ENCODE results near the gene ABCC5. TPM values are rescaled to one million over a fixed set of nuclear protein-coding genes. Genes with fewer than 3 reads are reported as not detected.

The ABCC5 gene
- total RNA-seq, 1 donor, result 6.5 TPM

DNA sequence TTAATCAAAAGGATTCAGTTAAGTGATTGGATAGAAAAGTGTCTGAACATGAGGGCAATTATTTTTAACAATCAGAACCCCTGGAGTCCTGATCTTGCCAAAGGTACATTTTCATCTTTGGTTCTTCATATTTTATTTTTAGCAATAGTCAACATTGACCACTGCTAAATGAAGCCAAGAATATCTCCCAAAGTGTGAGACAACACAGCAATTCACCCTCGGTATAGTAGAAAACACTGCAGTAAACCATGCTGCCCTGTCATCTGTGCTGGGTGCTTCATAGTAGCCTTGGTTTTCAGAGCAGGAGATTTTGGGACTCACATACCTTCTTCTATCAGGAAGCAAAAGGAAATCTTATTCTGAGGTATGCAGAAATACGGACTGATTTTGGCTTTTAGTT lies 85.8 kb downstream of the ABCC5 start:
- H3K9me3 ChIP-seq (ENCODE audit: low read depth, low read length), result no peaks in the 10 kb centered on the region
- H3K4me3 ChIP-seq (ENCODE audit: low read length), result no peak overlapping the region
- no peaks in the 10 kb centered on the region for H3K4me1 ChIP-seq (ENCODE audit: insufficient read depth, low read length)
- no peaks in the 10 kb centered on the region for H3K27me3 ChIP-seq (ENCODE audit: insufficient read depth, low read length)

DNA sequence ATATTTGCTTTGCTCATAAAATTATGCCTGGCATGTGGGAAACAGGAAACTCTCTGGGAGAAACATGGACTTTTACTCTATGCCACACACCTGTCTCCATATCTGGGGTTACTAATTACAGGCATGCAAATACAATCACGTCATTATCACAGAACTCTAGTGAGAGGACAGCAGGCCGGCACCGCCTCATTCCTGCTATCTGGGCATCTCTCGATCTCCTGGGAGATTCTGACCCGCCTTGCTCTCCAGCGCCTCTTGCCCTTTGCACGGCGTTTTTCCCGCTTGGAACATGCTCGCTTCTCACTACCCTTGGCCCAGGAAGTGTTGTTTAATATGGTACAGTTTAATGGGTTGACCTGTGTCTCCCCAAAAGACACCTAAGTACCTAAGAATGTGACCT lies 87.6 kb downstream of the ABCC5 start:
- H3K4me3 ChIP-seq (ENCODE audit: low read length), result no peak overlapping the region
- H3K4me1 ChIP-seq (ENCODE audit: insufficient read depth, low read length), result no peaks in the 10 kb centered on the region
- H3K27me3 ChIP-seq (ENCODE audit: insufficient read depth, low read length), result no peaks in the 10 kb centered on the region
- no peaks in the 10 kb centered on the region for H3K9me3 ChIP-seq (ENCODE audit: low read depth, low read length)

DNA sequence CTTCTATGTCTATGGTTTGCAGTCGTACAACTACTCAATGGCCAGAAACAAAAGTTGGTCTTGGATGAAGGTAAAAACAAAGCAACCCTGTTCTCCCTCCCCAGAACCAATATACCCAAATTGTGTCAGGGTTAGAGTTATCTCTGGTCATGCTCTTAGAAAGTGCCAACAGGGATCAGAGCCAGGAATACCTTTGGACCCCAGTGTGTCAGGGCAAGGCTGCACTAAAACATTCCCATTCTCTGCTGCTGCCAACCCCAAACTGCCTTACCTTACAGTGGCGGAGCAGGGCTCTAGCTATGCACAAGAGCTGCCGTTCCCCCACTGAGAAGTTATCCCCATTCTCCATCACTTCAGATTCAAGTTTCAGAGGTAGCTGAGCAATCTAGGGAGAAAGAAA lies 90.6 kb downstream of the ABCC5 start:
- no peaks in the 10 kb centered on the region for H3K9me3 ChIP-seq (ENCODE audit: low read depth, low read length)
- no peaks in the 10 kb centered on the region for H3K27me3 ChIP-seq (ENCODE audit: insufficient read depth, low read length)
- H3K4me3 ChIP-seq (ENCODE audit: low read length), result no peak overlapping the region
- H3K4me1 ChIP-seq (ENCODE audit: insufficient read depth, low read length), result no peaks in the 10 kb centered on the region

DNA sequence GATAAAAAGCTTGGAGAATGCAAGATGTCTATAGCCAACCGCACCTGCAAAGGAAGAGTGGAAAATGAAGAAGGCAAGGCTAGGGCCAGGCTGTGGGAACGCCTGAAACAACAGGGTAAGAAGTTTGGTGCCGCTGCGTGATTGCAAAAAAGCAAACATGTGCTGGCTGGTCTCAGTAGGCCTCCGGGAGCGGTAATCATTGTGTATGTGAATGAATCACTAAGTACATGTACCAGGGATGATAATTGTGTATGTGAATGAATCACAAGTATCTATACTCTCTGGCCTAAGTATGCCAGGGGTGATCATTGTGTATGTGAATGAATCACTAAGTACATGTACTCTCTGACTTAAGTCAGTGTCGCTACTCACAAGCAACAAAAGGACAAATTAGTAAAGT lies 92.7 kb downstream of the ABCC5 start:
- Histone ChIP-seq H3K9me3 (ENCODE audit: low read depth, low read length) (no peaks in the 10 kb centered on the region), H3K27me3 (ENCODE audit: insufficient read depth, low read length) (no peaks in the 10 kb centered on the region), H3K4me1 (ENCODE audit: insufficient read depth, low read length) (no peaks in the 10 kb centered on the region), H3K4me3 (ENCODE audit: low read length) (no peak overlapping the region)

DNA sequence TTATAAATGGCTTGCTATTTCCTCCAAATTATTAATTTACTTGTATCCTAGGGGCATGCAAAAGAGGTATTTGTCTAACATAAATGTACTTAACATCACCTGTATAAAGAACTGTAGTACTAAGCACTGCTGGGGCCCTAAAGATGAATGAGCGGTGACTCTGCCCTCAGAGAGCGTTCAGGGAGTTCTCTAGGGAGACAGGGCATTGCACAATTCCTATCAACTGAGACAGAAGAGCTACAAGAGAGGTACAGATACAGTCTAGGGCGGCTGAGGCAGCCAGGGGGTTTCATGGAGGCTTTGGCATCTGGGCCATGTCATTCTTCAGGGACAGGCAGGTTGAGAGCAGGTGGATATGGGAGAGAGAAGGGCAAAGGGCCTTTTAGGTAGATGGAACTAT lies 93.1 kb downstream of the ABCC5 start:
- Histone ChIP-seq H3K4me3 (ENCODE audit: low read length) (no peak overlapping the region), H3K9me3 (ENCODE audit: low read depth, low read length) (no peaks in the 10 kb centered on the region), H3K4me1 (ENCODE audit: insufficient read depth, low read length) (no peaks in the 10 kb centered on the region), H3K27me3 (ENCODE audit: insufficient read depth, low read length) (no peaks in the 10 kb centered on the region)

DNA sequence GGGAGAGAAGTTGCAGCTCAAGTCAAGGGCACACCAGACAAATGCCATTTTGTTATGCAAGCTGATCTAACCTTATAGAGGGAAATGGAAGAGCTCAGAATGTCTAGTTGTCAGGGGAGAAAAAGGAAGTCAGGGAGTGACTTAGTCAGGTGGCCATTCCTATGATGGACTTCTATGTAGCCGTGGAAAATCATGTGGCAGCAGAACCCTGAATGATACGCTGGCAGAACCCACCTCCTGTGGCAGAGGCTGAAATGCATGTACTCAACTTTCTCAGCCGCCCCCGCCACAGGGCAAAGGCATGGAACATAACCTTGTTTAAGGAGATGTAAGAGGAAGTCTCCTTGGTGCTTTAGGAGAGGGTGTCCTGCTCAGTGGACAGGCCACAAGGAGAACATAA lies 95.3 kb downstream of the ABCC5 start:
- no peaks in the 10 kb centered on the region for H3K4me1 ChIP-seq (ENCODE audit: insufficient read depth, low read length)
- no peaks in the 10 kb centered on the region for H3K9me3 ChIP-seq (ENCODE audit: low read depth, low read length)
- no peak overlapping the region for H3K4me3 ChIP-seq (ENCODE audit: low read length)
- H3K27me3 ChIP-seq (ENCODE audit: insufficient read depth, low read length), result no peaks in the 10 kb centered on the region

DNA sequence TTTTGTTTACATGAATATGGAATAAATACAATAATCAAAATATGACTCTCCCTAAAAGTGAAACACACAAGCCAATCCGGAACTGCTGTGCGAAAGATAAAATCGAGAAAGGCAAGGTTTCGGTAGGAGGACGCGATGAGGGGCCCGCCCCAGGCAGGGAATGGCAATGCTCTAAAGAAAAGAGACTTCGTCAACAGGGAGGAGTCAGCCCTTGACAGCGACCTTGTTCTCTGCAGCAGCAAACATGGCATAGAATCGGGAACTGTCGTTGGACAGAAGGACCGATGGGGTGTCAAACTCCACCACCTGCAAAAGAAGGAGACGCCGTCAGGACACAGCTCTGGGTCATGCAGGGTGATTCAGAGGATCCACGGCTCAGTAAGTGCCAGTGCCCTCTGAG lies 96.6 kb downstream of the ABCC5 start:
- H3K4me1 ChIP-seq (ENCODE audit: insufficient read depth, low read length), result no peaks in the 10 kb centered on the region

DNA sequence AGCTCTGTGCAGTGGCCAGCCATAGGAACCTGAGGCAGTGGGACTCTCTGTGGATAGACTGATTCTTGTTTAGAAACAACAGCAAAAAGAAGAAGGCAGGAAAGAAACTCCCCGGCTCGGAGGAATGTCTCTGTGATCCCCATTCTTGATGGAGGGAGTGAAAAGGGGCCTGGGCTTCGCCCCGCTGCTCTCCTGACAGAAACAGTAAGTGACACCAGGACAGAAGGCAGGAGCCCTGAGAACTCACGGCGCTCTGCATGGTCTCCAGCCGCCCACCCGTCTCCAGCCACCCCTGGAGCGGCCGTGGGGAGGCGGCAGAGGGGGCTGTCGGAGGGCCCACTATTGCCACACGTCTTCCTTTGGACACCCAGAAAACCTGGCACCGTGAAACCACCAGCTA lies 97.3 kb downstream of the ABCC5 start:
- H3K27me3 ChIP-seq (ENCODE audit: insufficient read depth, low read length), result no peaks in the 10 kb centered on the region
- no peaks in the 10 kb centered on the region for H3K9me3 ChIP-seq (ENCODE audit: low read depth, low read length)
- H3K4me3 ChIP-seq (ENCODE audit: low read length), result no peak overlapping the region
- H3K4me1 ChIP-seq (ENCODE audit: insufficient read depth, low read length), result no peaks in the 10 kb centered on the region

More for the DNA sequence above, 96.6 kb downstream of the ABCC5 start:
- H3K9me3 ChIP-seq (ENCODE audit: low read depth, low read length), result no peaks in the 10 kb centered on the region
- no peak overlapping the region for H3K4me3 ChIP-seq (ENCODE audit: low read length)
- H3K27me3 ChIP-seq (ENCODE audit: insufficient read depth, low read length), result no peaks in the 10 kb centered on the region

DNA sequence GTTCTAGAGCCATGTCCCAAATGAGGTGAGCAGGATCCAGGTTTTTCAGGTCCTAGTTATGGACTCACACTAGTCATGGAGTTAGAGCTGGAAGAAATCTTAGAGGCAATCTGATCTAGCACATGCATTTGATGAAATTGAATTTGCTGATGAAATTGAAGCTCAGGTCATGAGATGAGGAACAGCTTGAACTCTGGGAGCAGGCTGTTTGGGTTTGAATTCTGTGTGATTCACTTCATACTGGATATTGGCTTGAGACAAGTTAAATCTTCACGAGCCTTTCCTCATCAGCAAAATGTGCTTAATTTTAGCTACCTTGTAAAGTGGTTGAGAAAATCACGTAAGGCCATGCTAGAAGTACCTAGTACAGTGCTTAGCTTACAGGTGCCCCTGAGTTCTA lies 99.5 kb downstream of the ABCC5 start:
- H3K9me3 ChIP-seq (ENCODE audit: low read depth, low read length), result no peaks in the 10 kb centered on the region
- H3K27me3 ChIP-seq (ENCODE audit: insufficient read depth, low read length), result no peaks in the 10 kb centered on the region
- no peak overlapping the region for H3K4me3 ChIP-seq (ENCODE audit: low read length)
- H3K4me1 ChIP-seq (ENCODE audit: insufficient read depth, low read length), result no peaks in the 10 kb centered on the region

DNA sequence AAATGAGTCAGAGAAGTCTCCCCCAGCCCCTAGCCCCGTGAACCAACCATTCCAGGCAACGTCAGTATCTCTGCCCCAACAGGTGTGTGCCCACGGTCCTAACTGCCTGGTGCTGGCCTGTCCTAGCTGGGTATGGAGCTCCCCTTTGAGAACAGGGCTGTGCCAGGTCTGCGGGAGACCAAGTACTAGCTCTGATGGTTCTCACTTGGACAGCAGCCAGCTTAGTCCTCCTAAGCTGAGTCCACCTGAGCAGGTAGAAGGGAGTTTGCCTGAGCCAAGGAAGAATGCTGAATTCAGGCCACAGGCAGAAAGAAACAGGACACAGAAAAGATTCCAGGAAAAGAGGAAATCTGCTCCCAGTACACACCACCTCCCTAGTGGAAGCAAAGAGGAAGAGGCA lies 99.9 kb downstream of the ABCC5 start:
- Histone ChIP-seq H3K4me1 (ENCODE audit: insufficient read depth, low read length) (no peaks in the 10 kb centered on the region), H3K4me3 (ENCODE audit: low read length) (no peak overlapping the region), H3K27me3 (ENCODE audit: insufficient read depth, low read length) (no peaks in the 10 kb centered on the region), H3K9me3 (ENCODE audit: low read depth, low read length) (no peaks in the 10 kb centered on the region)

DNA sequence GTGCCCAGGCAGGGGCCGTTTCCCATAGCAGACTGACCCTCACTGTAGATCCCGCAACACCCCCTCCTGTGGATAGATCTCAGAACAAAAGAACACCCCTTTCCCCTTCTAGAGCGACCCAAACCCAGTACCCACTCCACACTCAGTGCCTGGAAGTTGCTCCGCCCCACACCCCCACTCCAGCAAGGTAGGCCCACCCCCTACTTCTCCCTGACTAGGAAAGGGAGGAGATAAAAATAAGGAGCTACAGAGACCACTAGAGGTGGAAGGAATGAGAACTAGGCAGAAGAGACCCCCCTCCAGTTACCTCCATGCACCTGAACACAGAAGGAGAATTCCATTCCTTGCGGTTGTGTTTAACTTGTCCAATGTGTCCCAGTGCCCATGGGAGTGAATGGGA lies 102.8 kb downstream of the ABCC5 start:
- no peaks in the 10 kb centered on the region for H3K9me3 ChIP-seq (ENCODE audit: low read depth, low read length)
- H3K4me1 ChIP-seq (ENCODE audit: insufficient read depth, low read length), result no peaks in the 10 kb centered on the region
- no peak overlapping the region for H3K4me3 ChIP-seq (ENCODE audit: low read length)
- no peaks in the 10 kb centered on the region for H3K27me3 ChIP-seq (ENCODE audit: insufficient read depth, low read length)

DNA sequence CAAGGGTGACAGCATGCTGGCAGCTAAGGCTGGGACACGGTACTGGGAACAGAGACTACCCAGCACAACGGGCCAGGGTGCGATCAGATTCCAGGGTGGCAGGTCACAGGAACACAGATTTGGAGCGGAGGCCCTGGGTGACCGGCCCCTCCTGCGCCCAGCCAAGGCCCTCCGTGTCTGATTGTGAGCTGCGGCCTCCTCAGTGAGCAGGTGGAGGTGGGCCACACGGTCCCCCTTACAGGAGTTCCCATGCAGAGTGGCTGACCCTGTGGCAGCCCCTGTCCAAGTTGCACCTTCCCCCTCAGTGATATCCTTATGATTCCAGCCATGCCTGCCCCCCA lies 104.1 kb downstream of the ABCC5 start:
- Histone ChIP-seq H3K4me3 (ENCODE audit: low read length) (no peak overlapping the region), H3K9me3 (ENCODE audit: low read depth, low read length) (no peaks in the 10 kb centered on the region), H3K27me3 (ENCODE audit: insufficient read depth, low read length) (no peaks in the 10 kb centered on the region), H3K4me1 (ENCODE audit: insufficient read depth, low read length) (no peaks in the 10 kb centered on the region)

DNA sequence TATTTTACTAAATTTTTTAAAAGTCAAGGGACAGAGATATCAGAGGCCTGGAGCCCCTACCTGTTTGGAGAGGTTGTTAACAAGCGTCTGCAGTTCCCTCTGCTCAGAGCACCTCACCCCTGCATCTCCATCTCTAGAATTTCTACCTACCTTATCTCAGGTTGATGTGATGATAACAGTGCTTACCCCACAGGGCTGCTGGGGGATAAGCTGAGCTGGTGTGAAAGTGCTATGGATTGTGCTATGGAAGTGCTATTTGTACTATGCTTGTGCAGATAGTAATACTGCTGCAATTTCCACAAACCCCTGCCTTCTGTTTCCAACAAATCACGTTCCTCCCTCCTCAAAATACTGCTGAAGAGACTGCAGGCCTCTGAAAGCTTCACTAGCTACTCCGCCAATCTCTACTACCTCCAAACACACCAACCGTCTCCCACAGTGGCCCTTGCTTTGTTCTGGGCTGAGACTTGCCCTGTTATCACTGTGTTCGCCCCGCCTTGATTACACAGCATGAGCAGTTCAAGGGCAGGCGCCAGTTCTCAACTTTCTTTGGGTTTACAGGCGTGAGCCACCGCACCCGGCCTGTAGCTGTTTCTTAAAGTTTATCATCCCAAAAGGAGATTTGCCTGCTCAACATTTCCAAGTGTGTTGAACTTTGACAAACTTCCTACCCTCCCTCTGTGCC lies 104.6 kb downstream of the ABCC5 start:
- no peaks in the 10 kb centered on the region for H3K27me3 ChIP-seq (ENCODE audit: insufficient read depth, low read length)
- no peaks in the 10 kb centered on the region for H3K4me1 ChIP-seq (ENCODE audit: insufficient read depth, low read length)
- H3K9me3 ChIP-seq (ENCODE audit: low read depth, low read length), result no peaks in the 10 kb centered on the region
- H3K4me3 ChIP-seq (ENCODE audit: low read length), result no peak overlapping the region

DNA sequence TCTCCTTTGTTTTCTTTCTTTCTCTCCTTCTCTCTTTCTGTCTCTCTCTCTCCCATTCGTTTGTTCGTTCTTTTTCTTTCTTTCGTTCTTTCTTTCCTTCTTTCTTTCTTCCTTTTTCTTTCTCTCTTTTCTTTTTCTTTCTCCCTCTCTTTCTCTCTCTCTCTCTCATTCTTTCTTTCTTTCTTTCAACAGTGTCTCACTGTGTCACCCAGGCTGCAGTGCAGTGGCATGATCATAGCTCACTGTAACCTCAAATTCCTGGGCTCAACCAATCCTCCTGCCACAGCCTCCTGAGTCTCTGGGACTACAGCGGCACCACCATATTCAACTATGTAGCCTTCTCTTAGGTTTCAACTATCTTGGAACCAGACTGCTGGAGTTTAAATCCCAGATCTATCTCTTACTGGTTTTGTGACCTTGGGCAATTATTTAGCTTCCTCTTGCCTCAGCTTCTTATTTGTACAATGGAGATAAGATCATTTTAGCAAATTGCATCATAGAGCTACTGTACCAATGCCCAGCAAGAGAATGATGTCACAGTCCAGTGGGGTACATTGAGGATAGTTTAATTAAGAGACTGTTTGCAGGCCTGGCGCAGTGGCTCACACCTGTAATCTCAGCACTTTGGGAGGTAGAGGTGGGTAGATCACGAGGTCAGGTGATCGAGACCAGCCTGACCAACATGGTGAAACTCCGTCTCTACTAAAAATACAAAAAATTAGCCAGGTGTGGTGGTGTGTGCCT lies 105.7 kb downstream of the ABCC5 start:
- H3K9me3 ChIP-seq (ENCODE audit: low read depth, low read length), result no peaks in the 10 kb centered on the region
- no peaks in the 10 kb centered on the region for H3K4me1 ChIP-seq (ENCODE audit: insufficient read depth, low read length)
- H3K4me3 ChIP-seq (ENCODE audit: low read length), result no peak overlapping the region
- H3K27me3 ChIP-seq (ENCODE audit: insufficient read depth, low read length), result no peaks in the 10 kb centered on the region

DNA sequence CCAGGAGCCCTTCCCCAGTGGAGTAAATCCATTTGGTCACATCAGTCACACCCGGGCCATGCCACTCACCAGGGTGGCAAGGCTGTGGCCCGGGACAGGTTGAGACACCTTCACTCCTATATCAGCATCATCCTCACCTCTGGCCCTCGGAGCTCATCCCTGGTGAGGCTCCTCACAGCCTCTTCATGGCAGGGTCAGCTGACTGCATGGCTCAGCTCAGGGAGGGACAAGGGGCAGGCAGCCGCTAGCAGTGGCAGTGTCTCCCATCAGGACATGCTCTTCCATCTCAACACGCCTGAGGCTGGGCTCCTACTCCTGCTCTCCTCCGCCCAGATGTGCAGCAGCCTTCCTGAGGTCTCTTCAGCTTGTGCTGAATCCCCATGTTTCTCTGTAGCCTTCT lies 106.6 kb downstream of the ABCC5 start:
- Histone ChIP-seq H3K27me3 (ENCODE audit: insufficient read depth, low read length) (no peaks in the 10 kb centered on the region), H3K4me3 (ENCODE audit: low read length) (no peak overlapping the region), H3K9me3 (ENCODE audit: low read depth, low read length) (no peaks in the 10 kb centered on the region), H3K4me1 (ENCODE audit: insufficient read depth, low read length) (no peaks in the 10 kb centered on the region)

DNA sequence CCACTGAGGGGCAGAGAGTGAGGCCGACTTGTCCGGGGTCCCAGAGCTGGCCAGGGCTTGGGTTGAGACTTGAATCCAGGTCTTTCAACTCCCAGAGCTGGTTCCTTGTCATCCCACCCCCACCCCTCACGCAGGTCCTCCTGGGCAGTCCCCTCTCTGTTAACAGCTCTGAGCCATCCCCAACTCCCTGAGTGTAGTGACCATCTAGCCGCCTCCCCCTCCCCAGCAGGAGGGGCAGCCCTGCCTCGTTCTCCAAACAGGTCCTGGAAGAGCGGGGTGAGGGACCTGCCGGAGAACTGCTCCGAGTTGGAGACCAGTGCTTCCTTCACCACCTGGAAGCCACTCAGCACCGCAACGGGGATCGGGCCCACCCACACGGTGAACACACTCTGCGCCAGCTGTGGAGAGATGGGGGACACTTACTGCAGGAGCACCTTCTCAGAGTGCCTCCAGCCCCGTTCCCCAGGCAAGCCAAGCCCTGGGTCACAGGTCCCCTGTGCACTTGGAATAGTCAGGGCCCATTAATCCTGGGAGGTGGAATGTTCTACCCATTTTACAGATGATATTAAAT lies 108.6 kb downstream of the ABCC5 start:
- Histone ChIP-seq H3K4me1 (ENCODE audit: insufficient read depth, low read length) (no peaks in the 10 kb centered on the region), H3K27me3 (ENCODE audit: insufficient read depth, low read length) (no peaks in the 10 kb centered on the region), H3K9me3 (ENCODE audit: low read depth, low read length) (no peaks in the 10 kb centered on the region), H3K4me3 (ENCODE audit: low read length) (no peak overlapping the region)
